H1 (cell line): ENCODE results near the gene OR5AR1.

Experiments used
- CTCF ChIP-seq, 3 experiments: IDR thresholded peaks; 1 replicate in 2 of 3; 2 replicates in 1 of 3; pipeline versions ENCODE4 v1.5.1 to v1.6.1; 2011; ENCODE audit warnings: low read length in 3 of 3, mild to moderate bottlenecking in 3 of 3, inconsistent platforms in 2 of 3, low read depth in 1 of 3, moderate library complexity in 1 of 3; ENCODE audit not compliant: insufficient read depth in 1 of 3; ENCODE audit errors: control extremely low read depth in 1 of 3
- HDAC6 ChIP-seq: IDR thresholded peaks from one replicate; pipeline ENCODE4 v1.7.1; 2012; ENCODE audit warnings: low read depth, mild to moderate bottlenecking, inconsistent platforms, low read length, moderate library complexity
- MAX ChIP-seq: IDR thresholded peaks from 2 replicates; pipeline ENCODE4 v1.6.1; 2012; ENCODE audit warnings: inconsistent platforms
- POU5F1 ChIP-seq: IDR thresholded peaks from 2 replicates; pipeline ENCODE4 v1.6.1; 2011; ENCODE audit warnings: low read depth, mild to moderate bottlenecking, low read length, moderate library complexity

GRCh38 chr11:56688554-56689100, 25.1 kb downstream of the OR5AR1 start:
- TF ChIP-seq CTCF (IDR thresholded peaks at IDR 0.05; ENCODE audit: control extremely low read depth in 1 of 3, insufficient read depth in 1 of 3, low read depth in 1 of 3, low read length in 3 of 3) (no peak), POU5F1 (no peak), HDAC6 (no peak), MAX (no peak)
